Stimulated activated CD4-positive, alpha-beta T cell treated with anti-CD3 and anti-CD28 coated beads, Interleukin-12 subunit alpha, Interleukin-12 subunit beta, amount 100 ng/mL, for 4 hours (primary cell): ENCODE measurements around the gene KRTAP12-4.
"Not testable (repeated sequence)": the region's sequence is repeated elsewhere in the genome, so short reads cannot be mapped to it uniquely, and the experiment has no call there.

ENCODE experiments used
- DNase-seq: peaks from one replicate; pipeline ENCODE4 v3.0.0-alpha.2; 2020

The KRTAP12-4 gene

DNA sequence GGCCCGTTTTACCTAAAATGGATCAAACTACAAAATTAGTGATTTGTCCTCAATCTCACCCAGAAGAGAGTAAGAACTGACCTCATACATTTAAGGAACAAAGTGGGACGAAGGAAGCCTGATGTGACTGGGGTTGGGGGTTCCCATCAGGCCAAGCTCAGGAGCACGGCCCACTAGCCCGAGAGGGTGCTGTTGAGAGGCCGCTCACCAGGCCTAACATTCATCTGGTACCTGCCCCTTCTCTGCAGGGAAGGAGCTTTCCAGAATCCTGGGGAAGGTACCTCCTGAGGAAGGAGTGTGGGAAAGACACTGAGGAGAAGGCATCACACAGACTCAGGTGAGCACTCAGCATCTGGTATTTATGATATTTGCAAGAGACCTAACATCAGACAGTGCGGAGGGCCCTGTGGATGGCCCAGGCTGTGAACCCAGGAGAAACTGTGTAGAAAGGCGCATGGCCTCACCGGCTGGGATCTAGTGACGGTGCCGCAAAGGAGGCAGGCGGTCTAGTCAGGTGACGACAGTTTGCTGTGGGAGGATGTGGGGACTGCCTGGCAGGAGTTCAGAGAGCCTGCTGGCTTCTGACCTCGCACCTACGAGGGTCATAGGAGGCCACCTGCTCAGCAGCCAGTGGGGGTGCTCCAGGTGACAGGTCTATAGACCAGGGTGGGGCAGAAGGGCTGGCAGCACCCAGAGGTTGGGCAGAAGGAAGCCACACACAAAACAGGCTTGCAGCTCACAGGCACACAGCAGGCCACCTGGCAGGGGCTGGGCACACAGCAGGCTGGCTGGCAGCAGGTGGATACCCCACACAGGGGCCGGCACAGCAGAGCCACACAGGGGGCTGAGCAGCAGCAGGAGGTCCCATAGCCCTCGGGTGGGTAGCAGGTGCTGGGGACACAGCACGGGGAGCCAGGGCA lies 543 bp downstream of the KRTAP12-4 start:
- no peak for DNase-seq

DNA sequence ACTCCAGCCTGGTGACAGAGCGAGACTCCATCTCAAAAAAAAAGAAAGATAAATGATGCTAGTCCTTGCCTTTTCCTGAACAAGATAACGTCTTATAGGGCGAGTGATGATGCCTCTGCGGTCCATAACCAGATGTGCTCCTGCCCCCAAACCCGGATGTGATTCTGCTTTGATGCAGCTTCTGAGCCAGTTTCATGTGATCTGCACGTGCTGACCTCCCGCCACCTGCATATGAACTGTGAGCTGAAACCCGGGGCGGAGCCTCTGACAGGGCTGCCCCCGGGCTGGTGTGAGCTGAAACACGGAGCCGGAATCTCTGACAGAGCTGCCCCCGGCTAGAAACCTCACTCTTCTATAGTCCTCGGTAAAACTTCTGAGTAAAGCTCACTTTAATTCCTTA lies 1.3 kb downstream of the KRTAP12-4 start:
- DNase-seq = no peak

DNA sequence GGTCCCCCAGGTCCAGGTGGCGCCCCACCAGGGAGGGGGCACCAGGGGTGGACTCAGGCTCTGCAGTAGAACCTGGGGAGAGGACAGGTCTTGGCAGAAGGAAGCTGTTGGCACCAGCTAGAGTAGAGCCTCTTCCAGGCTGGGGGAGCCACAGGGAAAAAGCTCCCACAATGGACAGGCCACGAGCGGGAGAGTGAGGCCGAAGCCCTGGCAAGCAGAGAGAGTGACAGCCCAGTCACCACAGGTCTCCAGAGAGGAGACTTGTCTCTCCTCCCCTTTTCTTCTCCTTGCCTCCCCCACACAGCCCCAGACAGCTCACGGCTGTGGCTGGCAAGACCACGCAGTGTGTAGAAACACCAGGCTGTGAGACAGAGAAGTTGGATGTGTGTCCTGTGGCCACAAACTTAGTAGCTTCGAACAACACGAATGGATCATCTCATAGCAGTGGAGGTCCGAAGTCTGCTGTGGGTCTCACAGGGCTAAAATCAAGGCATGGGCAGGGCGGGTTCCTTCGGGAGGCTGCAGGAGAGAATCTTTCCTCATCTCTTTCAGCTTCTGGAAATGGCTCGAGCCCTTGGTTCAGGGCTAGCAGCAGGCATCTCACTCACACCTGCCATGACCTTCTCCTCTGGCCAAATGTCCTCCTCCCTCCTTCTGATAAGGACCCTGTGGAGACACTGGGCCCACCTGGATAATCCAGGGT lies 3.3 kb downstream of the KRTAP12-4 start:
- no peak for DNase-seq

DNA sequence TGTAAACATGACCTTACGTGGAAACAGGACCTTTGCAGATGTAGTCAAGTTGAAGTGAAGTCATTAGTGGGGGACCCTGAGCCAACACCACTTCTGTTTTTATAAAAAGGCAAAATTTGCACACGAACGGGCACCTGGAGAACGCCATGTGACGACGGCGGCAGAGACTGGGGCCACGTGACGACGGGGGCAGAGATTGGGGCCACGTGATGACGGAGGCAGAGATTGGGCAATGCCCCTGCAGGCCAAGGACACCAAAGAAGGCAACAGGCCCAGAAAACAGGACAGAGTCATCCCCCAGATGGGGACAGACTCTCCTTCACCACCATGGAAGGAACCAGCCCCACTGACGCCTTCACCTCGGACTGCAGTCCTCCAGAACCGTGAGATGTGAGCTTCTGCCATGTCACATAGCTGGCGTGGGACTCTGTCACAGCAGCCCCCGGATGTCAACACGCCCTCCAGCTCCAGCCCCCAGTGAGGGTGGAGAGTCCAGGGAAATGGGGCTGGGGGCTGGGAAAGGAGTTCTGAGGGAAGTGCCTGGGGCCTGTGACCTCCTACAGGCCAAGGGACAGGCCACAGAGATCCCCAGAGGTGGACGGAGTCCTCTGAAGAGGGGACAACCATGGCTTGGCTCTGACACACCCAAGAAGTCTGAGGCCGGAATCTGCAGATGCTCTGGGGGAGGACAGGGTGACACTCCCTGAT lies 4.0 kb downstream of the KRTAP12-4 start:
- no peak for DNase-seq

DNA sequence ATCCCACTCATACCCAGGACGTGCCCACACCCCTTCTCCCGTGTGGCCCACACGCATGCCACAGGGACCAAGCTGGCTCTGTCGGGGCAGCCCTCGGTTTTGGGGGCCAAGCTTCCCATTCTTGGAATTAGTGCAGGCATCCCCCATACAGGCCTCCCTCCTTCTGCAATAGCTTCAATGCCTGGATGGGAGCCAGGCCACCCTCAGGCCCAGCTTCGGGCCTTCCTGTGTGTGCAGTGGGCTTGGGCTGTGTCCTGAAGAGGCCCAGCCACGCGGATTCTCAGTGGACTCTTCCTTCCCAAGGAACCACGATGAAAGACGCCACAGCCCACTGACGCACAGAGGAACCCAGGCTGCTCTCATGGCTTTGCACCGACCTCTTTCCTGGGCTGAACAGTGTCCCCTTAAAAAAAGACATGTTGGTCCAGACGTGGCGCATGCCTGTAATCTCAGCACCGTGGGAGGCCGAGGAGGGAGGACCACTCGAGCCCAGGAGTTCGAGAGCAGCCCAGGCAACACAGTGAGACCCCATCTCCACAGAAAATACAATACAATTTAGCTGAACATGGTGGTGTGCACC lies 4.8 kb downstream of the KRTAP12-4 start:
- DNase-seq = no peak

DNA sequence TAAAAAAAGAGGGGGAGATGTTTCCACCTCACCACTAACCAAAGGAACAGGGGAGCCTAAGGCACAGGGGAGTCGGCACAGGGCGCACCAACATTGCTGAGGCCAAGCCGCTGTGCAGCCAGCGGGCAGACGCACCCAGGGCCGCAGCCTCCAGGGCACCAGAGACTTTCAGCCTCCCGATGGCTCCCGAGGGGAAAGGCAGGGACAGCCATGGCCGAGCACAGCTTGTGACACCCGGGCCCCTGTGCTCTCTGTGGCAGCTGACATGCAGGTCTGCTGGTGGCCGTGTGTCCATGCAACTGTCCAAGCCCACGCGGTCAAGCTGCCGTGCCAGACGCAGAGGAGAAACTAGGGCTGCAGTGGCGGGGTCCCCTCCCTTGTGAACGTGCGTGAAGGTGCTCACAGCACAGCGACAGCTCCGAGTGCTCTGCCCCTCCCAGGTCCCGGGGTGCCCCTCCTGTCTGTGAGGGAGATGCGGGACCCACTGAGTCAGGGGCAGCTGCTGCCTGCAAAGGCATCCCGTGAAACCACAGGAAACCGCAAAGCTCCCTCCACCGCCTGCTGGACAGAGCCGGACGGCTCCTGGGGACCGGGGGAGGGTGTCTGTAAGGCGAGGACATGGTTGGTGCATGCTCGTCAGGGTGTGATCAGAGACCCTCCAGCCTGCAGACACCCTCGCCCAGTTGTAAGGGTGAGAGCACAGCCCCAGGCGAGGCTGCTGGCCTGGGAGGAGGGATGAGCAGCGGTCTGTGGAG lies 5.7 kb downstream of the KRTAP12-4 start:
- no peak for DNase-seq

DNA sequence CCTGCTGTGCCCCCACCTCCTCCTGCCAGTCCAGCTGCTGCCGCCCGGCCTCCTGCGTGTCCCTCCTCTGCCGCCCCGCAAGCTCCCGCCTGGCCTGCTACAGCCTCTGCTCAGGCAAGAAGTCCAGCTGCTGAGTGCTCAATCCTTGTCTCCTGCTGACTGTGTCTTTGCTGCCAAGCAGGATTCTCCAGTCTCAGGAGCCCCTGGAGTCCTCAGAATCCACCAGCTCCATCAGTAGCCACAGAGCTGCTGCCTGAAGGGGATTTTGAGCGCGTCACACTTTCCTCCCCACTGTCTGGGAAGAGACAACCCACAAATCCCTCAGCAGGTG lies 7.3 kb downstream of the KRTAP12-4 start:
- no peak for DNase-seq

DNA sequence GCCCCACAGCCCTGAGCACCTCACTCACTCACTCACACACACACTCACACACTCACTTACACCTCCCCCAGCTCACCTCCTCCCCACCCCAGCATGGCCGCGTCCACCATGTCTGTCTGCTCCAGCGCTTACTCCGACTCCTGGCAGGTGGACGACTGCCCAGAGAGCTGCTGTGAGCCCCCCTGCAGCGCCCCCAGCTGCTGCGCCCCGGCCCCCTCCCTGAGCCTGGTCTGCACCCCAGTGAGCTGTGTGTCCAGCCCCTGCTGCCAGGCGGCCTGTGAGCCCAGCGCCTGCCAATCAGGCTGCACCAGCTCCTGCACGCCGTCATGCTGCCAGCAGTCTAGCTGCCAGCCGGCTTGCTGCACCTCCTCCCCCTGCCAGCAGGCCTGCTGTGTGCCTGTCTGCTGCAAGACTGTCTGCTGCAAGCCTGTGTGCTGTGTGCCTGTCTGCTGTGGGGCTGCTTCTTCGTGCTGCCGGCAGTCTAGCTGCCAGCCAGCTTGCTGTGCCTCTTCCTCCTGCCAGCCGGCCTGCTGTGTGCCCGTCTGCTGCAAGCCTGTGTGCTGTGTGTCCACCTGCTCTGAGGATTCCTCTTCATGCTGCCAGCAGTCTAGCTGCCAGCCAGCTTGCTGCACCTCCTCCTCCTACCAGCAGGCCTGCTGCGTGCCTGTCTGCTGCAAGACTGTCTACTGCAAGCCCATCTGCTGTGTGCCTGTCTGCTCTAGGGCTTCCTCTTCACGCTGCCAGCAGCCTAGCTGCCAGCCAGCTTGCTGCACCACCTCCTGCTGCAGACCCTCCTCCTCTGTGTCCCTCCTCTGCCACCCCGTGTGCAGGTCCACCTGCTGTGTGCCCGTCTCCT lies 7.9 kb downstream of the KRTAP12-4 start, which contains the start of gene KRTAP10-11:
TSS of gene KRTAP10-11 (plus strand) at position 49 of the 856 bp plus-strand sequence. CDS start at position 94, 45 bp downstream.
- not testable (repeated sequence) for DNase-seq

DNA sequence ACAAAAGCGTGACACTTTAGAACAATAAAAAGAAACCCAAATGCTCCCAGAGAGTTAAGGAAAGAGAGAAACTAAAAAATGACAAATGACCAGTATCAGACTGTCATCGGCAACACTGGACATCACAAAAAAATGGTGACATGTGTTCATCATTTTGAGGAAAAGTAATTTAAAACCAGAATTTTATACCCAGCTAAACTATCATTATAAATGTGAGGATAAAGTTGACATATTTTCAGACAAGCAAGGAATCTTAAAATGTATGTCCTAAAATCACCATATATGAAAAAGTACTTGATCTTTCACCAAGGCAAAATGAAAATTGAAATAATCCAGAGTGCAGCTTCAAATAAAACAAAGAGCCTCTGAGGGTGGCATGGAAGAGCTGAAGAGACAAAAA lies 9.6 kb downstream of the KRTAP12-4 start:
- DNase-seq = no peak

DNA sequence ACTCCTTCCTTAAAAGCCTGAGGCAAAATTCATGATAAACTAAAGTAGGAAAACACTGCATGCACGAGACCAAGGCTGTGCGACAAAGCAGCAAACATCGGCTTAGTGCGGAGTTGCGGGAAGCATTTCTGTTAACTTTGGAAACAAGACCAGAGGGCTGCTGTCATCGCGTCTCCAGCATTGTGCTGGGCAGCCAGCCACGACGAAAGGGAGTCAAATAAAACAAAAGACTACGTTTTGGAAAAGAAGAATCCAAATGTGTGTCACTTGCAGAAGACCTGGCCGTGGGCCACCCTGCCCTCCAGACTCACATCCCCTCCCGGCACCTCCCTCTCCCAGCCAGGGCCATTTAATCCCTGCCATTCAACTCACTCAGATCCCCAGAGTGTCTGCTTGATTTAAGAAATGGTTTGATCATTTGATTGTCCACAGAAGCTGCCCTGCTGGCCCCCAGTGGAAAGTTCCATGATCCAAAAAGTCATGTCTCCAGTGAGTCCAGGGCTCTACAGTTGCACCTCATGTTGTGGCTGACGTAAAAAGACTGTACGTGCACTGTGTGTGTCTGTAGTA lies 10.6 kb downstream of the KRTAP12-4 start:
- DNase-seq = no peak

DNA sequence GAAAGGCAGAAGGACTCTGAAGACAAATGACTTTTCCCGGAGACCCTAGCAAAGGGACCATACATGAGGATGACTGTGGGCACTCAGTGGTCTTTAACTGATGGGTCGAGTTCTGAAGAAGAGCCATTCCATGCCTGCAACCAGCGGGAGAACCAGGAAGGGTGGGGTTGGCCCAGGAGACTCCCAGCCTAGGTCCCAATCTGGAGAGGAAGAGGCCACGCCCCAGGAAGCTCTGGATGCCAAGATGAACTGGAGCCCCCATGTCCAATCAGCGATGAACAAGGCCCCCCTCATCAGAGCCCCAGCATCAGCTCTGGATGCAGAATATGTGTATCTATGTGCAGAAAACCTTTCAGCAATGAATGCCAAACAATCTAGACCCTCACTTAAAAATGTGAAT lies 13.7 kb downstream of the KRTAP12-4 start:
- DNase-seq = no peak

DNA sequence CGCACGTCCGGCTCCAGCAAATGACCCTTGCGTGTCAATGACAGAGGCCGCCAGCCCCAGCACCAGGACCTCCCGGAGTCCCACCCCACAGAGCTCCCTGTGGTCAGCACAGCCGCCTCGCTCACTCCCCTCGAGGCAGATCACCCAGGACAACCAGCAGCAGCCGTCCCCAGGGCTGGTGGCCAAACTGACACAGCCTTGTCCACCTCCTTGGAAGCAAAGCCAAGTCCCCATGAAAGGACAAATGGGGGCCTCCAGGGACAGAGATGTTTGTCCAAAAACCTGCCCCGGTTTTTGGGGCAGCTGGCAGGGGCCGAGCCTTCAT lies 15.2 kb downstream of the KRTAP12-4 start:
- DNase-seq = no peak

DNA sequence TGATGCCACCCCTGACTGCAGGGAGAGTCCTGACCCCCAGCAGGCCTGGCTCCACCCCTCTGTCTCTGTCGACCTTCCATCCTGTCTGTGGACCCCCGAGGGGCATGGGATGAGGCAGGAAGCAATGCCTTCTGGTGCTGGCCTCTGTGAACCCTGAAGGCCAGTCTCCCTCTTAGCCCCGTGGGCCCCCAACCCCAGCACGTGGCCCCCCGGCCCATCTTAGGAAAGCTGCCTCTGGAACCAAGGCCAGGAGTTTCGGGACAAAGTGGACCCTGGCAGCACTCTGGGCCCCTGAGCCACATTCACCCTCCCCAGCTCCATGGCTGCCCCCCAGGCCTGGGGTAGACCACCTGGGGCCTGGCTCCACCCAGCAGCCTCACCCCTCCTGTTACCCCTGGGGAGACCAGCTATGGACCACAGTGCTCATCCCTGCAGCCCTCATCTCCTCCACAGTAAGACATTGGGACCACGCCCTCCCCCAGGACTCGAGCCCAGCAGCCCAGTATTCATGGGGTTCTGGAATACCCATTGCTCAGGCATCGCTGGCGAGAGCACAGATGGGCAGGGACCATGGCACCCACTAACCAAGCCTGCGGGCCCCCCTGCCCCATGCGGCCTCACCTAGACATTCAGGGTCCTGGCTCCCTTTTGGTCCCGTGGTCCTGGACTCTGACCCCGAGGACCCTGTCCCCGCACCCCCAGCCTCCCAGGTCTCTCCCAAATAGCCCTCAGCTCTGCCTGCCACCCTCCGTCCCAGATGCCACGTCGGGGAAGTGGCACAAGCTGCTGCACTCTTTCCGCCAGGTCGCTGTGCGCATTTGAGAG lies 15.7 kb downstream of the KRTAP12-4 start:
- DNase-seq = not testable (repeated sequence)

DNA sequence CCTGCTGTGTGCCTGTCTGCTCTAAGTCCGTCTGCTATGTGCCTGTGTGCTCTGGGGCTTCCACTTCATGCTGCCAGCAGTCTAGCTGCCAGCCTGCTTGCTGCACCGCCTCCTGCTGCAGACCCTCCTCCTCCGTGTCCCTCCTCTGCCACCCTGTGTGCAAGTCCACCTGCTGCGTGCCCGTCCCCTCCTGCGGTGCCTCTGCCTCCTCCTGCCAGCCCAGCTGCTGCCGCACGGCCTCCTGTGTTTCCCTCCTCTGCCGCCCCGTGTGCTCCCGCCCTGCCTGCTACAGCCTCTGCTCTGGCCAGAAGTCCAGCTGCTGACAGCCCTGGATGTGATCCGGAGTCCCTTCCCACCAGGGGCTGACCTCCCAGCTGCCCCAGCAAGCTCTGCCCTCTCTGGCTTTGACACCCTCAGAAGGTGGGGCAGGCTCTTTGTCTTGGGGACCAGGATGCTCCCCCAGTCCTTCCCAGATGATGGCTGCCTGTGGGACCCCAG lies 16.6 kb downstream of the KRTAP12-4 start:
- not testable (repeated sequence) for DNase-seq

DNA sequence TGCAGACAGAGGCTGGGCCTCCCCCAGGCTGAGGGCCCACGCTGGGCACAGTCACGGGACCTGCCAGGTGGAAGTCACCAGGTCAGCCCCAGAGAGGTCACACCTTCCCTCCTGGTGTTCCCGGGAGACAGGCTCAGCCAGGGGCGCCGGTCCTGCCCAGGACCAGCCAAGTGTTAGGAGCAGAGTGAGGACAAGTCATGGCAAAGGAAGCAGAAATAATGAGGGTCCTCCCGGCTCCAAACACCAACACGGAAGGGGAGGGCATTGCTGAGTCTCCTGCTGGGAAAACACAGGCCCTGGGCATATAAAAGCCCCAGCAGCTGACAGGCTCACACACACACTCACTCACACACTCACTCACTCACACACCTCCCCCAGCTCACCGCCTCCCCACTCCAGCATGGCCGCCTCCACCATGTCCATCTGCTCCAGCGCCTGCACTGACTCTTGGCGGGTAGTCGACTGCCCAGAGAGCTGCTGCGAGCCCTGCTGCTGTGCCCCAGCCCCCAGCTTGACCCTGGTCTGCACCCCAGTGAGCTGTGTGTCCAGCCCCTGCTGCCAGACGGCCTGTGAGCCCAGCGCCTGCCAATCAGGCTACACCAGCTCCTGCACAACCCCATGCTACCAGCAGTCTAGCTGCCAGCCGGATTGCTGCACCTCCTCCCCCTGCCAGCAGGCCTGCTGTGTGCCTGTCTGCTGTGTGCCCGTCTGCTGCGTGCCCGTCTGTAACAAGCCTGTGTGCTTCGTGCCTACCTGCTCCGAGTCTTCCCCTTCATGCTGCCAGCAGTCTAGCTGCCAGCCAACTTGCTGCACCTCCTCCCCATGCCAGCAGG lies 17.2 kb downstream of the KRTAP12-4 start, which contains the start of gene KRTAP10-10:
TSS of gene KRTAP10-10 (plus strand) at position 339 of the 833 bp plus-strand sequence. CDS start at position 401, 62 bp downstream.
- DNase-seq = no peak

DNA sequence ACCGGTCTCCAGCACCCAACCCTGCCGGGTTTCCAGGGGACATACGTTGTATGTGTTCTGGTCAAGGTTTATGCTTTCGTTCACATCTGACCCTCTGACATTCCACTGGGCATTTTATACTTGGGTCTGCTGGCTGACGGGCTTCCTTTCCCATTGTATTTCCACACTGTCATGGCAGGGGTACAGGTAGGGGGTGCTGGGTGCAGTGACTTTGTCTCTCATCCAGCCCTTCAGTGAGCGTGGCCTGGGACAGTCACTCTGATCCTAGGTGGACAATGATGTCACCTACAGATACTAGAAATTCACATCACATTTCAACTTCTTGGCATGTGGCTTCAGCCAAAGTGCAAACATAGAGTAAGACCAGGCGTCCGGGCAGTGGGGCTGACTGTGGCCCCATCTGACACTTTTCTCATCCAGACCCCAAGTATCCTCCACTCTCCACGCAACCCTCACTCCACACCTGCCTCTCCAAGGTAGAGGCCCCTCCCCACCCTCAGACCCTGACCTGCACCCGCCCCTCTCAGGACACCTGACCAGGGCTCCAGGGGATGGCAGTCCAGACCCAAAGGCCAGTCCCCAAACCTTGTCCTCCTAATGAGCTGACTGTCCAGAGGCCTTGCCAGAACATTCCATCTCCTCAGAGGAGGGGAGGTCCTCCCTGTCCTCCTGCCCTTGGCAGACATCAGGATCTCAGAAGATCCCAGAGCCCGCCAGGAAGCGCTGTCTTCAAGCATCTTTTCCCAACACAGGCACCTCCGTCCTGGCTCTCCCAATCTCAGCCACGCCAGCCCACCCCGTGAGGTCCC lies 18.0 kb downstream of the KRTAP12-4 start:
- DNase-seq = no peak

DNA sequence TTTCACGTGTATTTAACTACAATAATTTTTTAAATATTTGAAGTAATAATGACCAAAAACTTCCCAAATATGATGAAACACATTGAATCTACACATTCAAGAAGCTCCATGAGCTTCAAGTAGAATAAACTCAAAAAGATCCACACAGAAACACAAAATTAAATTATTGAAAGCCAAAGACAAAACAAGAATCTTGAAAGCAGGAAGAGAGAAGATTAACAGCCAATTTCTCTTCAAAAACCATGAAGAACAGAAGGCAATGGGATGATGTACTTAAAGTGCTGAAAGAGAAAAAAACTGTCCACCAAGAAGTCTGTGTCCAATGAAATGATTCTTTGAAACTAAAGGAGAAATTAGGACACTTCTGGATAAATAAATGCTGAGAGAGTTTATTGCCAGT lies 22.4 kb downstream of the KRTAP12-4 start:
- DNase-seq = no peak

DNA sequence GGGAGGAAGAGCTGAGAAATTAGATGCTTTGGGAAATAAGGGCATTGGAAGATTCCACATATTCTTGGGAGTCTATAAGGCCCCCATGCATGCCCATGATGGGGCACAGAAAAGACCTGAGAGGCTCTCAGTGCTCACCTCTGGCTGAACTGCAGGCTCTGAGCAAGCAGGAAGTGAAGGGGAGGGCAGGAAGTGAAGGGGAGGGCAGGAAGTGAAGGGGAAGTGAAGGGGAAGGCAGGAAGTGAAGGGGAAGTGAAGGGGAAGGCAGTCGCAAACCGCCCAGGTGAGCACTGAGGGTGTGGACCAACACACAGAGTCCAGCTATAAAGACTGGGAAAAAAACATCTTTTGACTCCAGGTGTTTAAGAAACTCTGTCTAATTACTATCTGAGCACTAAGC lies 24.0 kb downstream of the KRTAP12-4 start:
- no peak for DNase-seq
